B cell (primary cell): ENCODE data around the gene SLC1A1. TPM values are rescaled to one million over a fixed set of nuclear protein-coding genes. Genes with fewer than 3 reads are reported as not detected.

Experiments
- ATAC-seq: fragments of 200-7000 bp; cut with Tn5 transposase; one replicate; pipeline ENCODE4 v1.10.0; 2021; ENCODE audit warnings: low read depth, mild to moderate bottlenecking, moderate number of reproducible peaks, moderate library complexity
- CTCF ChIA-PET: fragments of 350-600 bp; sonication (Branson Sonifier 250); formaldehyde crosslinking; loops from one replicate; lab custom pipeline; 2021; ENCODE audit warnings: antibody characterized with exemption, inconsistent platforms; lab: Charles Lee
- POLR2A ChIA-PET: fragments of 350-600 bp; sonication (Branson Sonifier 250); formaldehyde crosslinking; loops from one replicate; lab custom pipeline; 2021; ENCODE audit warnings: antibody characterized with exemption; lab: Charles Lee
- DNase-seq: peaks from one replicate; pipeline ENCODE4 v3.0.0; 2013
- H2AFZ ChIP-seq: 2 replicates; pipeline ENCODE4 v1.6.1; 2012; ENCODE audit warnings: mild to moderate bottlenecking, low read depth, low read length; ENCODE audit not compliant: insufficient read depth, poor library complexity, severe bottlenecking
- H3K27ac ChIP-seq, 2 donors: 1 replicate in 1 of 2; 2 replicates in 1 of 2; pipeline ENCODE4 v1.5.1; 2012 to 2013; ENCODE audit warnings: low read length in 2 of 2, mild to moderate bottlenecking in 2 of 2, moderate library complexity in 1 of 2
- H3K27me3 ChIP-seq, 4 experiments: fragments of 200-600 bp in 1 of 4; sonication (generic) in 1 of 4; replicated peaks in 1 of 4; 1 replicate in 2 of 4; 2 replicates in 2 of 4; pipeline versions ENCODE4 v1.6.1 to v1.7.0; 2013 to 2016; ENCODE audit warnings: low read length in 3 of 4, mild to moderate bottlenecking in 2 of 4, mixed read lengths in 1 of 4, moderate library complexity in 1 of 4; ENCODE audit not compliant: insufficient read depth in 4 of 4, control insufficient read depth in 3 of 4; ENCODE audit errors: control extremely low read depth in 1 of 4
- H3K36me3 ChIP-seq, 2 experiments: replicated peaks in 1 of 2; 1 replicate in 1 of 2; 2 replicates in 1 of 2; pipeline versions ENCODE4 v1.6.1 to v1.7.1; 2013; ENCODE audit warnings: low read length in 1 of 2; ENCODE audit not compliant: insufficient read depth in 2 of 2, control insufficient read depth in 1 of 2; ENCODE audit errors: control extremely low read depth in 1 of 2, extremely low read depth in 1 of 2
- H3K4me1 ChIP-seq, 2 donors: fragments of 200-600 bp in 1 of 2; sonication (generic) in 1 of 2; 1 replicate in 1 of 2; 2 replicates in 1 of 2; pipeline versions ENCODE4 v1.5.1 to v1.6.1; 2013 to 2017; ENCODE audit warnings: low read length in 2 of 2; ENCODE audit not compliant: control insufficient read depth in 2 of 2, insufficient read depth in 2 of 2
- H3K4me2 ChIP-seq: replicated peaks from 2 replicates; pipeline ENCODE3; 2012; ENCODE audit warnings: mild to moderate bottlenecking, low read depth, low read length; ENCODE audit not compliant: poor library complexity, severe bottlenecking
- H3K4me3 ChIP-seq, 5 experiments: fragments of 200-600 bp in 1 of 5; sonication (generic) in 1 of 5; 1 replicate in 3 of 5; 2 replicates in 2 of 5; pipeline versions ENCODE4 v1.5.1 to v1.7.0; 2011 to 2016; ENCODE audit warnings: low read length in 4 of 5, mild to moderate bottlenecking in 4 of 5, low read depth in 2 of 5, control low read depth in 1 of 5, moderate library complexity in 1 of 5; ENCODE audit not compliant: insufficient read depth in 1 of 5; ENCODE audit errors: control extremely low read depth in 1 of 5, extremely low read depth in 1 of 5
- H3K79me2 ChIP-seq: fragments of 200-600 bp; sonication (generic); one replicate; pipeline ENCODE4 v1.6.0; 2016; ENCODE audit warnings: low read length; ENCODE audit not compliant: control insufficient read depth, insufficient read depth
- H3K9ac ChIP-seq: fragments of 200-600 bp; sonication (generic); 2 replicates; pipeline ENCODE4 v1.6.1; 2017; ENCODE audit warnings: mild to moderate bottlenecking, low read length, moderate library complexity
- H3K9me3 ChIP-seq, 3 donors: one replicate each; pipeline versions ENCODE4 v1.6.1 to v1.7.1; 2013; ENCODE audit warnings: low read length in 2 of 3; ENCODE audit not compliant: control insufficient read depth in 2 of 3, insufficient read depth in 1 of 3; ENCODE audit errors: control extremely low read depth in 1 of 3
- H4K20me1 ChIP-seq: 2 replicates; pipeline ENCODE4 v1.6.0; 2012; ENCODE audit warnings: mild to moderate bottlenecking, low read length; ENCODE audit not compliant: insufficient read depth, control insufficient read depth, poor library complexity, severe bottlenecking
- H3K27ac Mint-ChIP-seq: one replicate; pipeline ENCODE4 v1.8.0; 2021; ENCODE audit warnings: mixed read lengths
- H3K27me3 Mint-ChIP-seq: one replicate; pipeline ENCODE4 v1.8.0; 2021; ENCODE audit warnings: mixed read lengths
- H3K4me1 Mint-ChIP-seq: one replicate; pipeline ENCODE4 v1.8.0; 2021; ENCODE audit warnings: mixed read lengths
- H3K4me3 Mint-ChIP-seq: one replicate; pipeline ENCODE4 v1.8.0; 2021; ENCODE audit warnings: mixed read lengths
- H3K9me3 Mint-ChIP-seq: one replicate; pipeline ENCODE4 v1.8.0; 2022; ENCODE audit warnings: mixed read lengths; ENCODE audit not compliant: insufficient read depth
- CTCF ChIP-seq: fragments of 200-600 bp; IDR thresholded peaks from one replicate; pipeline ENCODE4 v1.8.0; 2022; ENCODE audit warnings: antibody characterized with exemption, mild to moderate bottlenecking
- EZH2 ChIP-seq: IDR thresholded peaks from 2 replicates; pipeline ENCODE4 v1.6.1; 2012; ENCODE audit warnings: borderline replicate concordance, low read depth, mild to moderate bottlenecking, moderate library complexity, low read length; ENCODE audit not compliant: insufficient read depth, poor library complexity, severe bottlenecking
- WGBS: methylation state at CpG from one replicate; pipeline ENCODE4 v1.1.5; 2013; ENCODE audit warnings: missing lambda C conversion rate; ENCODE audit not compliant: insufficient coverage; 5-methylcytosine and 5-hydroxymethylcytosine counted together
- intact Hi-C: fragments of 100-400 bp; cut with micrococcal nuclease; formaldehyde crosslinking; loops from one replicate; pipeline ENCODE4 v1.10.0; 2022
- polyA plus RNA-seq: library from polyadenylated mRNA; depleted of rRNA; stranded (reverse); fragments of >200 nt; gene quantifications from 2 replicates; pipeline ENCODE4 v1.2.3, GENCODE V29; 2012
- total RNA-seq, 2 donors: library from RNA; stranded (reverse); fragments of 120-200 nt in 1 of 2; gene quantifications; 1 replicate in 1 of 2; 2 replicates in 1 of 2; pipeline versions ENCODE4 v1.2.3 to v1.2.4, GENCODE V29; 2013 to 2022

SLC1A1 gene
- total and polyA plus RNA-seq, 2 donors (not counting 1 experiment from before 2014, with no cell fraction given) = 0.10 to 0.54 TPM

- 66% methylated on average over 6 of the region's 6 CpGs for WGBS
- intact Hi-C loops = no loop called here
- POLR2A ChIA-PET = interaction anchor here (0.5 kb wide), 1 partner anchor 71 kb away, joined by 3 read pairs; no protein-coding TSS in a partner anchor
- no peak overlapping the region for H3K4me2 ChIP-seq
- no peaks in the 10 kb centered on the region for H3K36me3 ChIP-seq
- no peak overlapping the region for H3K9ac ChIP-seq
- DNase-seq (no peak), ATAC-seq (no peak)
- no peaks in the 10 kb centered on the region for H3K79me2 ChIP-seq
- Mint-ChIP-seq H3K27me3 (peaks cover 3% of the 10 kb centered on the region), H3K27ac (no peak overlapping the region), H3K9me3 (no peaks in the 10 kb centered on the region), H3K4me3 (no peak overlapping the region), H3K4me1 (no peaks in the 10 kb centered on the region)
- no peaks in the 10 kb centered on the region for H4K20me1 ChIP-seq
- no peak overlapping the region for H2AFZ ChIP-seq
- H3K4me3 ChIP-seq = no peak overlapping the region
- H3K4me1 ChIP-seq = no peaks in the 10 kb centered on the region
- TF ChIP-seq CTCF (no peak), EZH2 (no peak)
- CTCF ChIA-PET = no interaction called here
- no peaks in the 10 kb centered on the region for H3K27me3 ChIP-seq
- H3K9me3 ChIP-seq = no peaks in the 10 kb centered on the region
- no peak overlapping the region for H3K27ac ChIP-seq
These were observed 27.0 kb downstream of the SLC1A1 start for GRCh38 chr9:4517274-4517673.

GRCh38 chr9:4519604-4520003, 29.3 kb downstream of the SLC1A1 start:
- Histone ChIP-seq H3K79me2 (no peaks in the 10 kb centered on the region), H3K4me3 (no peak overlapping the region), H3K9ac (no peak overlapping the region), H3K27me3 (no peaks in the 10 kb centered on the region), H3K9me3 (no peaks in the 10 kb centered on the region), H3K36me3 (no peaks in the 10 kb centered on the region), H3K4me1 (no peaks in the 10 kb centered on the region), H4K20me1 (no peaks in the 10 kb centered on the region), H3K27ac (no peak overlapping the region), H2AFZ (no peak overlapping the region), H3K4me2 (no peak overlapping the region)
- Mint-ChIP-seq H3K9me3 (no peaks in the 10 kb centered on the region), H3K4me1 (no peaks in the 10 kb centered on the region), H3K4me3 (no peak overlapping the region), H3K27me3 (peaks cover 3% of the 10 kb centered on the region), H3K27ac (no peak overlapping the region)
- no peak for DNase-seq
- ATAC-seq = no peak
- intact Hi-C loops = no loop called here
- ChIA-PET POLR2A (no interaction called here), CTCF (no interaction called here)
- WGBS = no CpG with 5 or more reads among the region's 2 CpGs
- TF ChIP-seq EZH2 = no peak
- no peak for TF ChIP-seq CTCF
